Right cardiac atrium (tissue), 5 donors: ENCODE measurements around the gene SLC46A1. TPM values are rescaled to one million over a fixed set of nuclear protein-coding genes. Genes with fewer than 3 reads are reported as not detected.

ENCODE experiments used
- ATAC-seq, 2 donors: fragments of 200-7000 bp; cut with Tn5 transposase; one replicate each; pipeline versions ENCODE4 v1.8.0 to v1.9.1; 2020; ENCODE audit warnings: moderate library complexity in 2 of 2, mild to moderate bottlenecking in 1 of 2
- DNase-seq, 3 donors: peaks; one replicate each; pipeline ENCODE4 v3.0.0-alpha.2; 2020
- H3K27ac ChIP-seq: one replicate; pipeline ENCODE4 v1.5.1; 2013; ENCODE audit warnings: mild to moderate bottlenecking, low read length, control low read depth, moderate library complexity
- H3K27me3 ChIP-seq: one replicate; pipeline ENCODE4 v1.6.1; 2013; ENCODE audit not compliant: control insufficient read depth, insufficient read depth
- H3K4me1 ChIP-seq: one replicate; pipeline ENCODE4 v1.6.1; 2013; ENCODE audit warnings: low read length; ENCODE audit not compliant: control insufficient read depth, insufficient read depth
- H3K4me3 ChIP-seq: one replicate; pipeline ENCODE4 v1.5.1; 2013; ENCODE audit warnings: low read length, control low read depth
- H3K9me3 ChIP-seq: one replicate; pipeline ENCODE4 v1.6.1; 2013; ENCODE audit warnings: low read length; ENCODE audit not compliant: control insufficient read depth
- WGBS: extraction: QIAGEN DNeasy Blood & Tissue Kit; methylation state at CpG from one replicate; pipeline ENCODE4 v1.1.7; 2013; 5-methylcytosine and 5-hydroxymethylcytosine counted together
- intact Hi-C, 4 donors: fragments of 100-400 bp; cut with DNase I; formaldehyde crosslinking; loops; one replicate each; pipeline versions ENCODE4 v1.11.0 to v1.14.0; 2022 to 2023
- polyA plus RNA-seq: library from polyadenylated mRNA; stranded (reverse); fragments of 200-250 nt; gene quantifications from one replicate; pipeline ENCODE4 v1.2.3, GENCODE V29; 2013
- total RNA-seq, 4 donors: library from RNA; stranded (reverse); fragmentation: NEBNext Ultra II Directional; extraction: Animal tissue kit (Norgen Biotek cat#: 25700); gene quantifications; one replicate each; pipeline ENCODE4 v1.2.1, GENCODE V29; 2021
- donor health status: healthy with polysubstance abuse.
- donor health status: DM: no; HTN: yes; CAD: no.
- donor health status: DM: no; HTN: no; CAD: no.
- donor health status: DM: no; HTN: yes; CAD: no; lungs with severe emphysema.
- donor health status: DM: yes; HTN: yes; CAD: no.

The SLC46A1 gene
- total and polyA plus RNA-seq, 5 donors: 3.0 to 9.2 (median 7.0) TPM

- Histone ChIP-seq H3K9me3 (no peaks in the 10 kb centered on the region), H3K4me3 (no peak overlapping the region), H3K4me1 (no peaks in the 10 kb centered on the region), H3K27me3 (no peaks in the 10 kb centered on the region), H3K27ac (no peak overlapping the region)
- 82% methylated on average over 13 of the region's 13 CpGs for WGBS
- no peak for ATAC-seq
- no peak for DNase-seq
- intact Hi-C loops: loop anchor here in 1 of 4 donors (10.0 kb wide), 1 partner anchor 60 kb away; no protein-coding TSS in a partner anchor
These were observed 19.2 kb upstream of the SLC46A1 start for GRCh38 chr17:28425206-28425605.

- WGBS: 80% methylated on average over 7 of the region's 7 CpGs
- no peak for ATAC-seq
- Histone ChIP-seq H3K9me3 (no peaks in the 10 kb centered on the region), H3K4me3 (no peak overlapping the region), H3K27me3 (no peaks in the 10 kb centered on the region), H3K27ac (no peak overlapping the region), H3K4me1 (no peaks in the 10 kb centered on the region)
- no peak for DNase-seq
- intact Hi-C loops: loop anchor here in 1 of 4 donors (10.0 kb wide), 1 partner anchor 63 kb away; no protein-coding TSS in a partner anchor
These were observed 15.8 kb upstream of the SLC46A1 start for GRCh38 chr17:28421787-28422305.

GRCh38 chr17:28416703-28417311, 10.8 kb upstream of the SLC46A1 start:
- intact Hi-C loops: no loop called here
- H3K27ac ChIP-seq: no peak overlapping the region
- WGBS: 15% methylated on average over 13 of the region's 13 CpGs
- no peaks in the 10 kb centered on the region for H3K27me3 ChIP-seq
- peak in 1 of 3 donors; percentile 35 for DNase-seq
- no peak overlapping the region for H3K4me3 ChIP-seq
- no peaks in the 10 kb centered on the region for H3K4me1 ChIP-seq
- ATAC-seq: peak; percentile 62 to 77
- H3K9me3 ChIP-seq: no peaks in the 10 kb centered on the region

- no peak for DNase-seq
- Histone ChIP-seq H3K27ac (no peak overlapping the region), H3K4me3 (no peak overlapping the region), H3K9me3 (no peaks in the 10 kb centered on the region), H3K4me1 (no peaks in the 10 kb centered on the region), H3K27me3 (no peaks in the 10 kb centered on the region)
- WGBS: 84% methylated on average over 3 of the region's 3 CpGs
- ATAC-seq: no peak
- intact Hi-C loops: no loop called here
These were observed 9.9 kb upstream of the SLC46A1 start for GRCh38 chr17:28415886-28416285.

- ATAC-seq: no peak
- intact Hi-C loops: no loop called here
- 53% methylated on average over 7 of the region's 7 CpGs for WGBS
These were observed 7.8 kb upstream of the SLC46A1 start for GRCh38 chr17:28413804-28414203.

GRCh38 chr17:28412099-28412498, 6.1 kb upstream of the SLC46A1 start:
- 73% methylated on average over 3 of the region's 3 CpGs for WGBS
- H3K27ac ChIP-seq: no peak overlapping the region
- intact Hi-C loops: no loop called here
- DNase-seq (no peak), ATAC-seq (no peak)
- no peaks in the 10 kb centered on the region for H3K9me3 ChIP-seq
- H3K4me3 ChIP-seq: no peak overlapping the region
- no peaks in the 10 kb centered on the region for H3K4me1 ChIP-seq
- H3K27me3 ChIP-seq: no peaks in the 10 kb centered on the region

More at GRCh38 chr17:28413804-28414203, 7.8 kb upstream of the SLC46A1 start:
- Histone ChIP-seq H3K9me3 (no peaks in the 10 kb centered on the region), H3K4me1 (no peaks in the 10 kb centered on the region), H3K27ac (no peak overlapping the region), H3K4me3 (no peak overlapping the region), H3K27me3 (no peaks in the 10 kb centered on the region)
- no peak for DNase-seq

GRCh38 chr17:28407974-28408306, 1.9 kb upstream of the SLC46A1 start:
- 83% methylated on average over 1 of the region's 1 CpG for WGBS
- intact Hi-C loops: no loop called here
- peak in 1 of 2 donors; percentile 31 for ATAC-seq
- H3K4me3 ChIP-seq: no peak overlapping the region
- DNase-seq: no peak
- no peaks in the 10 kb centered on the region for H3K9me3 ChIP-seq
- no peak overlapping the region for H3K27ac ChIP-seq
- H3K4me1 ChIP-seq: no peaks in the 10 kb centered on the region
- H3K27me3 ChIP-seq: no peaks in the 10 kb centered on the region

- Histone ChIP-seq H3K4me3 (no peak overlapping the region), H3K4me1 (no peaks in the 10 kb centered on the region), H3K27ac (no peak overlapping the region), H3K9me3 (no peaks in the 10 kb centered on the region), H3K27me3 (no peaks in the 10 kb centered on the region)
- WGBS: 75% methylated on average over 5 of the region's 5 CpGs
- ATAC-seq: no peak
- no peak for DNase-seq
- intact Hi-C loops: no loop called here
These were observed 1.3 kb upstream of the SLC46A1 start for GRCh38 chr17:28407130-28407973.

- H3K27me3 ChIP-seq: no peaks in the 10 kb centered on the region
- WGBS: 29% methylated on average over 9 of the region's 9 CpGs
- peak overlapping the region; percentile 53 for H3K4me3 ChIP-seq
- H3K4me1 ChIP-seq: no peaks in the 10 kb centered on the region
- no peaks in the 10 kb centered on the region for H3K9me3 ChIP-seq
- DNase-seq (no peak), ATAC-seq (peak in 1 of 2 donors; percentile 22)
- H3K27ac ChIP-seq: no peak overlapping the region
- intact Hi-C loops: no loop called here
These were observed 432 bp upstream of the SLC46A1 start for GRCh38 chr17:28406473-28406814.

GRCh38 chr17:28404812-28405570, 1.0 kb downstream of the SLC46A1 start:
- H3K27ac ChIP-seq: no peak overlapping the region
- WGBS: 46% methylated on average over 33 of the region's 33 CpGs
- peak overlapping the region; percentile 53 for H3K4me3 ChIP-seq
- H3K27me3 ChIP-seq: no peaks in the 10 kb centered on the region
- no peaks in the 10 kb centered on the region for H3K9me3 ChIP-seq
- ATAC-seq: peak; percentile 21 to 25
- H3K4me1 ChIP-seq: no peaks in the 10 kb centered on the region
- DNase-seq: peak in 2 of 3 donors; percentile 57 to 59
- intact Hi-C loops: no loop called here

- DNase-seq (no peak), ATAC-seq (no peak)
- Histone ChIP-seq H3K4me1 (no peaks in the 10 kb centered on the region), H3K27ac (no peak overlapping the region), H3K4me3 (no peak overlapping the region), H3K27me3 (no peaks in the 10 kb centered on the region), H3K9me3 (no peaks in the 10 kb centered on the region)
- intact Hi-C loops: no loop called here
- WGBS: 93% methylated on average over 5 of the region's 5 CpGs
These were observed 1.6 kb downstream of the SLC46A1 start for GRCh38 chr17:28404461-28404811.
